Activated T-cell treated with anti-CD3 and anti-CD28 coated beads for 4 hours (primary cell): ENCODE results near the gene ALDH1L1.

Source experiments
- DNase-seq: peaks from one replicate; pipeline ENCODE4 v3.0.0-alpha.2; 2020

Gene ALDH1L1

DNA sequence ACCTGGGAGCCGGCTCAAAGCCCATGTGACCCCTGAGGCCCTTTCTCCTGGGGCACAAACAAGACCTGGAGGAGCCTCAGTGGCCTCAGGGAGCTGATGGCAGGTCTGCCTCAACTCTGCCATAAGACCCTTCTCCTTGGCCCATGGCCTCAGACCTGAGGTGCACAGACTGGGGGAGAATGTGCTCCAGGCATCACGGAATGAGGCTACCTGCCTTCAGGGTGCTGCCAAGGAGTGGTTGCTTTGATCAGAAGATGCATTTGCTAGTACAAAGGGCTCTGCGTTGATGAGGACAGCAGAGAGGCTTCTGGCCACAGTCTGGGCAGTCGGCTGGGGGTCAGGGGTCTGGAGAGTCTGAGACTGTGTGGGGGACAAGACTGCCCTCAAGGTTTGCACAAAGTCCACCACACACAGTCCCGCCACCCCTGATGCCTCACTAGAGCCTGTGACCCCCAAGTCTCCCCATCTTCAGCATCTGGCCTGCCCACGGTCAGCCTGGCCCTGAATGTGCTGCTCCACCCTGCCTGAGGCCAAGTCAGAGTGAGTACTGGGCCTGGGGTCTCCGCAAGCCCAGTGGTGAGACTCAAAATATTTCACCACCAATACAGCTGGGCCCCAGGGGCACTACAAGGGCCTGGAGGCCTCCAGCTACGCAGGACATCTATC, 26.6 kb downstream of the ALDH1L1 start:
- DNase-seq: no peak

DNA sequence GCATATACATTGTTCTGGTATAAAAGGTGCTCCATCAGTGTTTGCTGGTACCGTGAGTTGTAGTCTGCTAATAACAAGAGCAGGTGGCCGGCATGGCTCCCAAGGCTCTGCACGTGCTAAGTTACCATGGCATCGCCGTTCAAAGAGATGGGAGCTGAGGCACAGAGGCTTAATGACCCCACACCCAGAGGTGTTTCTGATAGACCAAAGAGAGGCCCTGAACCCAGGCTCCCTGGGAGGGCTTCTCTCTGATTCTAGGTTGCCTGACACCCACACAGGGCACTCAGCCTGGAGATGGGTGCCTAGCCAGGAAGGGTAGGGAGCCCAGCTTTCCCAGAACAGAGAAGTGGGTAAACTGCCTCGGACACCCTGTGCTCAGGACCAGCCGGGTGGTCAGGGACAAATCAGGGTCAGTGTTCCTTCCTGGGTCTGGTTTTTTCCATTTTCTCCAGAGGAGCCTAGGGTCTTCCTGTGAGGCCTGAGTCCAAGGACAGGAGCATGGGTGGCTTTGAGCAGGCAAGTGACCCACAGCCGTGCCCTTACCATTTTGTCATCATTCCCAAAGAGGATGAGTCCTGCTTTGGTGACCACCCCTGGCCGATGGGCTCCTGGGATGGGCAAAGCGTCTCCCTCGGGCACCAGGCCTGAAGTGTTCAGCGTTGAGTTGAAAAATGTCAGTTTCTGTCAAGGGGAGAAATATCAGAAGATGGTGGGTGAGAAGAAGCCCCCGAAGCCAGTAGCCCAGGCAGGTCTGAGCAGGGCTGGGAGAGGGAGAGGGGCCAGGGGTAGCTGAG, 27.3 kb downstream of the ALDH1L1 start:
- no peak for DNase-seq

DNA sequence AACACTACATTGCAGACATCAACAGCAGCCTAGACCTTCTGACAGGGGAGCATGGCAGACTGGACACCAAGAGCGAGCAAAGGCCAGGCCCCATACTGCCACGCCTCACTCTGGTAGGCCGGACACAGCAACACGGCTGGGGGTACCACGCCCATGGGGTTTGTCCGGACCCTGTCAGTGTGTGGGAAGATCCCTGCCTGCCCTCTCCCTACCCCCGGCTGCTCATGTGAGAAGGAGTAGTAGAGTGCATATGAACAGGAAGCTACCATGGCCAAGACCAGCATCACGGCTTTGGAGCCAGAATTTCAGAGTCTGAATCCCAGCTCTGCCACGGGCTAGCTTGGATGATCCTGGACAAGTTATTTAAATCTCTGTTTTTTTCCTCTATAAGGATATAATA, 27.9 kb downstream of the ALDH1L1 start:
- DNase-seq: no peak

DNA sequence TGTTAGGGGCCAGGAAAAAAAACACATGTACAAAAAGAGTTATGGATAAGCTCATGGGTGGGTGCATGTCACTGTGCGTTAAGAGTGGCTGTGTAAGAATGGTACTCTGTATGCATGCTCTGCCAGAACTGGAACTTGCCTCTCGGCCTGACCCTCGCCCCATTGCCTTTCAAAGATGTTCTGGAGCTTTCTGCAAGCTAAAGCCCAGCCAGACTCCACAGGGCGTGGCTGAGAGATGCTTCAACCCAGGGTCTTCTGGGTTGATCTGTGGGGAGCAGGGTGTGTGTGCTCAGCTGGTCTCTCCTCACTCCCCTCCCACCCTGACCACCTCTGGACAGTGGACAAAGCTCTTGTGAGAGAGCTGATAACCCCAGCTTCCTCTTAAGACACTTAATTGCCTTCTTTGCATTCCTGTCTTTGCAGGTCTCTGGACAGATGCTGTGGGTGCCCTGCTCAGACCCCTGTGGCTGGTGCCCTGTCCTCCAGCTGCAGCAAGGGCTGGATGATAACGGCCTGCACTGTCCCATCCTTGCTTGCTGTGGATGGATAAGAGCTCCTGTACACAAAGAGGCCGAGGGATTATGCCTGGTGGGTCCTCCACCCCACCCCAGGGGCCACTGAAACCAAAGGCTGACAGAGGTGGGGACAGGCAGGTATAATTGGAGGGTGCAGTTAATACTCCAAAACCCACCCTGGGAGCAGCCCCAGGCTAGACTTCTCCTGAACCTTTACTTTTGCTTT, 28.7 kb downstream of the ALDH1L1 start:
- DNase-seq: no peak

DNA sequence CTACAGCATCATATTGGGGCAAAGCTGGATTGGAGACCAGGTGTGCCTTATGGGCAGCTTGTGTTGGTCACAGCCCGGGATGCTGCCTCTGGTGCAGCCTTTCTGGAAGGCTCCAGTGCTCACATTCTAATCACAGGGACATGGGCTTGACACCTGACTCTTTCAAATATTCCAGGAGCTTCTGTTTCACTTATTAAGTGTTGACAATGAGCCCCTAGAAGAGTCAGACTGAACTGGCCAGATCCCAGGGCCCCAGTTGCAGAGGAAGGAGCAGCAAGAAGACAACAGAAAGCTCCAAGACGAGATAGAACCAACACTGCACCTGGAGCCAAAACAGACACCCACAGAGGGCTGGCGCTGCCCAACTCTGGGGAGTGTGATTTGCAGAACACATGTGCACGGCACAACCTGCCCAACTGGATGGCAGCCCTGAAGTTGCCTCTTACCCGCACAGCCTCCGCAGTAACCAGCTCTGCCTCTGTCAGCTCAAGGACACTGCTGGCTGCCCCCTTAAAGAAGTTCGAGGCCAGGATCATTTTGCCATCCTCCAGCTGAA, 30.3 kb downstream of the ALDH1L1 start:
- DNase-seq: no peak

DNA sequence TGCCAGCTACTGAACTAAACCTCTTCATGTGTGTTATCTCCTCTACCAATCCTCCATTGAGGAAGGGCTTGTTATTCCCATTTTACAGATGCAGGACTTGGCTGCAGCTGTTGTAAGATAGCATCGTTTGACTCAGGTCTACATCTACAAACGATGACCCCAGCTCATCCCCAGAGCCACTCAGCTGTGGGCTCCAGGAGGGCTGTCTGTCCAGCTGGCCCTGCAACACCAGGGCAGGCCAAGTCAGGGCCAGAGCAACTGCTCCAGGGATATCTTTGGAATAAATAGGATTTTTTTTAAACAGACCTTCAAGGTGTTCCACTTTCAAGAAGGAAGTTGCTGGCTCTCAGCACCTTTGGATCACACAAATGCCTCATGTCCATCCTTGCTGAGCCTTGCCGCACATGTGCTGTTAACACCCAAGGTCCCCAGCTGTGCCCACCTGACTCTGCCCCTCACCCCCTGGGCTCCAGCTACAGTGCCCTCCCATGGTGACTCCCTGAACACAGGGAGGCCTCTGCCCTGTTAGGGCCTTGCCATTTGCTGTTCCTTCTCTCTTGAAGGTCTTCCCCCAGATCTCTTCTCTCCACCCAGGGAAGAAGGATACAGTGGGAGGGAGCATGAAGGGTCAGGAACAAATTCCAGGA, 31.0 kb downstream of the ALDH1L1 start:
- no peak for DNase-seq

DNA sequence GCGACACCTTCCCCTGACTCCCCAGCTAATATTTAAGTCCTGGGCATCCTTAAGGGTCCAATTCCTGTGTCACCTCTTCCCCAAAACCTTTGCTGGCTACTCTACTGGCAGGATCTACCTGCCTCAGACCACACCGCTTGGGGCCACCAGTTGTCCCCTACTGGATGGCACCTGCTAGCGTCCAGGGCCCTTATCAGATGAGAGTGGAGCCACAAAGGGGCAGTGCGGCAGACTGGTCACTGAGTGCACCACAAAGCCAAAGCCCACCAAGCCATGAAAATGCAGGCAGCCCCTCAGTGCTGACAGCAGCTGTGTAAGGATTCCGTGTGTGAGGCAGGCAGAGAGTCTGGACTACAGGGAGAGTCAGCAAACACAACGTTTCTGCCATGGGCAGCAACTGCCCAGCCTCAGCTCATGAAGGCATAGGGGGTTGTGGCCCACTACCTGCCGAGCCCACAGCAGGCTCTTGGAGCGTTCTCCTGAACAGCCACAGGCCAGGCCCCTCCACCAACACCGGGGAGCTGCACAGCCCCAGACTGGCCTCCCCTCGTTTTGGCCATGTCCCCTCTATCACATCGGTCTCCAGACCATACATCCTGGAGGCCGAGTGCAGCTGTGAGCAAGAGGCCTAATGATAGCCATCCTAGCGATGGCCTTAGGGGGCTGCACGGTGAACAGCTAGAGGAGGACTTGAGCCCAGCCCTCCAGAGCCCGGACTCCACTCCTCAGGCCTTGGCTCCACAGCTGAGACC, 32.3 kb downstream of the ALDH1L1 start:
- DNase-seq: no peak

DNA sequence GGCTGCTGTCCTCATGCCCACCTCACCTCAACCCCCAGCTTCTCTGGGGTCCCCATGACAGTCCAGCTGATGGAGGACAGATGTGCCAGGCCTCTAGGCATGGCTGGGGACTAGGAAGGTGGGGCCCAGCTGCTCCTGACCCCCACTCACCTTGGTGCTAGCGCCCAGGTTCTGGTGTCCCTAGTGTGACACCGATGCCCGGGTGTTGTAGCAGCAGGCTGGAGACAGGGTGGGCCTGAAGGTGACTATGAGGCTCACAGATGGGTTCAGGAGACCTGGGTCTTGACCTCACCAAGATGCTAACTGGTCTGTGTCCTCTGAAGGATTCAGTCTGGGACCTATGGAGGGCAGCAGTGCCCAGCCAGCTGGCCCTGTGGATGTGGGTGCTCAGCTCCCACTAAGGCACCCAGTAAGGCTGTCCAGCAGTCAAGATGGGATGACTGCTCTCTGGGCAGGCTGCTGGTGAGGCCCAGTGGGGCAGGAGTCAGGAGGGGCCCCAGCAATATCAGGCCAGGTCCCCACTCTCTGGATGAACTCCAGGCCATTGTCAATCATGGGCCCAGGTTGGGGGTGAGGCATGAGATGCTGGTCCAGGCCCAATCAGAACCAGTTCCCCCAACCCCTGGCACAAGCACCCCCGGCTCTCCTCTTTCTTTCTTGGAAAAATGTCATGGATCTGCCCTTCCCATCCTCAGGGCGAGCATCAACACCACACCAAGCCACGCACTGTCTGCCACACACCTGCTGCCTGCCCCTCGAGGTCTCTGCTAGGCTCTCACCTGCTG, 33.0 kb downstream of the ALDH1L1 start:
- DNase-seq: no peak

DNA sequence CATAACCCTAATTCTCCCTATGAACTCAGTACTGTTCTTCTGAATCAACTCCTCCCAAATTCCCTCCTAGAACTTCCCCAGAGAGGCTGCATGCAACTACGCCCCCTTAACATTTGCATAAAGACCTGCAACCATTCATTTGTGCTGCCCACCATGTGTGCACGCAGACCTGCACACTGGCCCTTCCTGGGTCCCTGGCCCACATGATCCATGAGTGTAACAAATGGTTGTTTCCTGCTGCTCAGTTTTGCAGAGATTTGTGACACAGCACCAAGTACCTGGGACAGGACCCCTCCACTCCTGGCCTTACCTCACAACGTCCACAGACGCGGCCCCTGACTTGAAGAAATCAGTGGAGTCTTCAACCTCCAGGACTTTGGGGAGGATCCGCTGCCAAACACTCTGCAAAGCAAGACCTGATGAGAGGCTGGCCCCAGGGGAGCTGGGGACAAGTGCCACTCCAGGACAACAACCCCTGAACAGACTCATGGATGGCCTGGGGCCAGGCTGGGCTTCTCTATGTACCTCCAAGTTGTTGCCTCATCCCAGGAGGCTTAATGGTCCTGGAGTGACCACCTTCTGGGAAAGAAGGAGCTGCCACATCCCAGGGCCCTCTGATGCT, 33.8 kb downstream of the ALDH1L1 start:
- no peak for DNase-seq

DNA sequence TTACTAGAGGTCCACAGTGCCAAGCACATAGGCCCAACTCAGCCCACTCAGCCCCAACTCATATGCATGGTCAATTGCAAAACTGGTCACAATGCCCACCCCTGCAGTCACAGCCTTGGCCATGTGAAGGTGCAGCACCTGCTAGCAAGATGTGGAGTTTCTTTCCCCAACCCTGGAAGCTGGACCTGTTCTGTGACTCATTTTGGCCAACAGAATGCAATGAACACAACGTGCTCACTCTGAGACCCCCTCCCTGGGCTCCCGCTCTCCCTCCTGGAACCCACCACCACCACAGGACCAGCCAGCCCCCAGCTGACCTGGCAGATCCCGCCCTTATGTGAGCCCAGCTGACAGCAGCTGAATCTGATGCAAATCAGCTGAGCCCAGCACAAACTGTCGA, 34.4 kb downstream of the ALDH1L1 start:
- DNase-seq: no peak

DNA sequence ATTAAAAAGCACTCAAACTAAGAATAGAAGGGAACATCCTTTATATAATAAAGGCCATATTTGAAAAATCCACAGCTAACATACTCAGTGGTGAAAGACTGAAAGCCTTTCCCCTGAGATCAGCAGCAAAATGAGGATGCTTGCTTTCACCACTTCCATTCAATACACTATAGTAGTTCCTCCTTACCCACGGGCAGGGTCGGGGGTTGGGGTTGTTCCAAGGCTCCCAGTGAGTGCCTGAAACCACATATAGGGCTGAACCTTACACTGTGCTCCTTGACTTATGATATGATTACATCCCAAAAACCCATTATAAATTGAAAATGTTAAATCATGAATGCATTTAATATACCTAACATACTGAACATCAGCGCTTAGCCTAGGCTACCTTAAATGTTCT, 37.7 kb downstream of the ALDH1L1 start:
- DNase-seq: no peak

DNA sequence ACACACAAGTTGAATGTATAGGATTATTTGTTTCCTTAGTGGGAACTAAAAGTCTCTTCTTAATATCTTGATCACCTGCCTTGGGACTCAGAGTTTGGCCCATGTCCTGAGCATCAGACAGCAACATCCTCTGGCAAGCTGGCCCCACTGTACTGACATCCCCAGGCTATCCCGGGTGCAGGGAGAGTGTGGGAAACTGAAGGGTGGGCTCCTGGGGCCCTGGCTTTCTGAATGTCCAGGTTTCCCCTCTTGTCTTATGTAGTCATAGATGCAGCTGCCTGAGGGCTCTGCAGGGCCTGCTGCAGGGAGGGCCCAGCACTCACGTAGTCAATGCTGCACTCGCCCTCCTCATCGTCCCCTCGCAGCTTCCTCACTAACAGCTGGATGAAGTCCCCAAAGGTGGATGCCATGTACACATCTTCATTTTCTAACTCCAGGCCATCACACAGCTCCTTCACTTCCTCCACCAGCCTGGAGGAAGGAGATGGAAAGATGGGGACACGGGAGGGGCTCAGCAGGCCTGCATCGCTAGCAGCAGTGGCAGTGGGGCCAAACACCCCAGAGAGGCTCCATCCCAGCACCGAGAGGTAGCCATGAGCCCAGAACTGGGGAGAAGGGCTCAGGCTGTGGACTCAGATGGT, 42.8 kb downstream of the ALDH1L1 start:
- DNase-seq: no peak

DNA sequence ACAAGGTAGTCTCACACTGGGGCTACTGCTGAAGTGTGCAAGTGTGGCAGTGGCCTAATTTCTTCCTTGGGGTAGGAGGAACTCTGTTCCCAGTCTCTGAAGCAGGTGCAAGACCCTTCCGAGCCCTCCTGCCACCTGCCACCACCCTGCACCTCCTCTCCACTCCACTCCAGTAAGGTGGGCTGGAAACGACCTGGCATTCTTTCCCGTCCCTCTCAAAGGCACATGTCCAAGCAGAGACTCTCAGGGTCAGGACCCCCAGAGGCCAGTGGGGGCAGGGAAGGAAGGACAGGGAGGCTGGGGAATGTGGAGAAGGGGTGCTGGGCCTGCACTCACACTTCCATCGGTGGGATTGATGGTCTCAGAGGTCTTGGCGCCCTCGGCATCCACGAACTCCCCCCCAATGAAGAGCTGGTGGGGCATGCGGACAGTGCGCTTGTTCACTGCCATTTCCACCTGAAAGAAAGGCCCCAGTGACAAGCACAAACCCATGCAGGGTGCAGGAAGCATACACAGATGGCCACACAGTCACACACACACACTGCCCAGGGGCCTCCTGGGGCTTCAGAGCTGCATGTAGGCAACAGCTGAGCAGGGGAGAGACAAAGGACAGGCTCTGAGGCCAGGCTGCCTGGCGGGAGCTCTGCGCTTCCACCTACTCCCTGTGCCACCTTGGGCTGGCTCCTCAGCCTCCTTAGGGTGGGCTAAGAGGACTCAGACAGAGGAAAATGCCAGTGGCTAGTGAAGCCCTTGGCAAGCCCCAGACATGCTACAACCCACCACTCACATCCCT, 43.8 kb downstream of the ALDH1L1 start:
- DNase-seq: no peak

DNA sequence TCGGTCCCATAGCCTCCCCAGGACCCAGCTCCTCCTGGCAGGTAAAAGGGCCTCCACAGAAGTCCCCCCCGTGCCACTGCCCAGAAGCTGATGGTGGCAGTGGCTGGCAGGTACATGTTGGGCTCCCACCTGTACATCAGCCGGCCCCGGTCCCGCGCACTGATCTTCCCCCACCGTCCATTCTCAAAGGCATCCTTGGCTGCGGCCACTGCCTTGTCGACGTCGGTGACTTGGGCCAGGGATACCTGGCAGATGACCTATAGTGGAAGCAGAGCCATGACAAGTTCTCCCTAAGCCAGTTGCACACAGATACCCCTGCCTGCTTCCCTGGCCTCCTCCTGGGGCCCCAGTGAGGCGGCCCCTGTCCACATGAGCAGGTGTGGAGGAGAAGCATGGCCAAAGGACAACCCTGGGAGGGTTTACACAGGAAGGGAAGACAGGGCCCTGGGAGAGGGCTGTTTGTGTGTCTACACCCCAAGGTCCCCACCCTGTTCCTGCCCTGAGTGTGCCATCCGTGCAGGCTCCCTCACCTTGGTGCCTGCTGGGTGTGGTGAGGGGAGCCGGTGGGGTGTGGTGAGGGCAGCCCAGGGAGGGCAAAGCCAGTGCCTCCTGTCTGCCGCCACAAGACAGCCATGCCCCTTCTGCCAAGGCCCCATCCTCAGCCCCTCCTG, 44.8 kb downstream of the ALDH1L1 start:
- no peak for DNase-seq

DNA sequence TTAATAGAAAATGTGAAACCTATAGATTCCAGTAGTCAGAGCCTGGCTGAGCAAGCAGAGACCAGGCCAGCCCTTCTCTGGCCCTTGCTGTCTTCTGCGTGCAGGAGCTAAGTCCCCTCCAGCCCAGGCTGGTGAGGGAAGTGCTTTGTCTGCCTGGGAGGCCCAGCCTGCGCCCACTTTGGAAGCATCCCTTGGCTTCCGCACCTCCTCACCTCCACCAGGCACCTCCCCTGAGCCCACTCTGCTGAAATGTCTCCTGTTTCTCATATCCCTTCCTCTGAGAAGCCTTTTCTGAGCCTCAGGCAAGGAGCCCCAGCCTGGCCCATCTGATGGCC, 45.3 kb downstream of the ALDH1L1 start:
- no peak for DNase-seq

DNA sequence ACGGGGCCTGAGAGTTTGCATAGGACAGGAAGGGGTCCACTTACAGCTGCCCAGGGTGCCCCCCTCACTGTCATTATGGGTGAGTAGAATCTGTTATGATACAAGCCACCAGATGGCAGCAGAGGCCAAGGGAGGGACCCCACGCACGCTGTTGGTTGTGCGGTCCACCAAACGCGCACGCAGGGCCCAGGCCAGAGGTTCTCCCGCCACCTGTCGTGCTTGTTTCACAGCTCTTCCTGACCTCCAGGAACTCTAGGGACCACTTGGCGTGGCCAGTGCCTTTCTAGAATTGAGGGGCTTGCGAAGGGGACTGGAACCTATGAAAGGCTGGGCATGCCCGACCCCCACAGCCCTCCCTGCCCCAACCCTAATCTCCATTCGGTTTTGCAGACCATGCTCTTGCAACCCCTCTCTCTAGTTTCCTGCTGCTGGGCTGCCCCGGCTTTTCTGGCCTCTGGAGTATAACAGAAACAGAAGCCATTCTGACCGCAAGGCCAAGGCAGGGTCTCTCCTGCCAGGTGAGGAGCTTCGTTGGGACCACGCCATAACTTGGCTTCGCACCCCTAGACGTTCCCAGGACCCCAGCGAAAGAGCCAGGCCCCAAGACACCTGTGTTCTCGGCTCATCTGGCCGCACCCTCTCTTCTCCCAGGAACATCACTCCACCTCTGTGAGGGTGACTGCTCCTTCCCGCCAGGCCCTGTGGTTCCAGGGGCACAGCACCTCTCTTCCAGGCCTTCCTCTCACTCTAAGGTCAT, 46.0 kb downstream of the ALDH1L1 start:
- DNase-seq: peak; percentile 30

DNA sequence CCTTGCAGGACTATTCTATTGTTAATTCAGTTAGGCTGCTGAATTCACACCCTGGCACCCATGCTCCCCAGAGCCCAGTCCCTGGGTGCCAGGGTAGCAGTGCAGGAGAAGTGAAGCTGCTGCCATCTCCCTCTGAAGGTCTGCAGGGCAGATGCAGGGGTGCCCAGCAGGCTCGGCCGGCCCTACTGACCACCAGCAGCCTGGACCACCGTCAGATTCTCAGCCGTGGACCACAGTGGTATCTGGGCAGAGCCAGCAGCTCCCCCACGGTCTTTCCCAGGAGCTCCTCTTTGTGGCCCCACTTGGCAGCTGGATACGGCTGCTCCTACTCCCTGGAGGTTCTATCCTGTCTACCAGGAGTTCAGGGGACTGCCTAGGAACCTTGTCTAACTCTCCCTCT, 46.8 kb downstream of the ALDH1L1 start:
- DNase-seq: no peak

DNA sequence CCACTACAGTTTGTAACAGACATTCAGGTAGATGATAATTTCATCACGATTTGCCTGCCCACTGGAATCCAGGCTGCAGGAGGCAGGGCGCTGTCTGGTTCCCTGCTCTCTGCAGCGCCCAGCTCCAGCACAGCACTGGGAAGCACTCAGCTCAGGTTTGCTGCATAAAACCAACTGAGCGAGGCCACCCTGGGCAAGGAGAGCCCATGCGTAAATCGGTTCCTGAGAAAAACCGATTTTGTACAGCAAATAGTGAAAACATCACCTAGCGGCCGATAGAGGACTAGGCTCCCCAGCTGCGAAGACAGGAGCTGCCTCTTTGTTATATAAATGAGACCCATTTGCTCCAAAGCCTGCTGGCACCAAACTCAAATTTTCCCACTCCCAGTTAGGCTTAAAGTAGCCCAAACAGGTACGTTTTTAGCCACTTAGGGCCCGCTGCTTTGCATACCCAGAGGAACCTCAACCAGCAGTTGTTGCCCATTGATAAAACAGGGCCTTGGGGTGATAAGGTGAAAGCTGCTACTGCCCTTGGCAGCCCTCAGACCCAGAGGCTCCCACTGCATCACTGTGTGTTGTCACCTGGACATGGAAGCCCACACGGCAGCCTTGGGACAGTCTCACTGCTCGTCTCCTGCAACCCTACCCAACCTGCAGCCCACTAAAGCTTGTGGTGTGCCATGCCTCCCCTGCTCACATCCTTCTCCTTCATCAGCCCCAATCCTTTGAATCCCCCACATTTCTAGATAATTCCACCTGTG, 47.5 kb downstream of the ALDH1L1 start:
- DNase-seq: no peak
